GM12878 (cell line): Measurements from ENCODE around the gene CHAC1. TPM values are rescaled to one million over a fixed set of nuclear protein-coding genes. Genes with fewer than 3 reads are reported as not detected.

ENCODE experiments used
- ATAC-seq: fragments of 200-7000 bp; cut with Tn5 transposase; 3 replicates; pipeline ENCODE4 v1.9.1; 2020; ENCODE audit warnings: mild to moderate bottlenecking, moderate library complexity
- BruUV-seq: library from RNA; stranded (reverse); fragments of 400-500 nt; replicated peaks from 2 replicates; lab custom pipeline; 2021; lab: Mats Ljungman, UMichigan
- CTCF ChIA-PET: fragments of 300-600 bp; sonication (Branson Sonifier 250); formaldehyde crosslinking; extraction: SDS; loops from one replicate; lab custom pipeline; 2021; ENCODE audit warnings: inconsistent platforms; lab: Yijun Ruan, JAX
- POLR2A ChIA-PET: fragments of 350-600 bp; formaldehyde crosslinking; extraction: SDS; loops from one replicate; lab custom pipeline; 2021; ENCODE audit warnings: inconsistent platforms; lab: Charles Lee
- RAD21 ChIA-PET: fragments of 300-600 bp; sonication (Branson Sonifier 250); formaldehyde crosslinking; loops from one replicate; lab custom pipeline; 2023; ENCODE audit warnings: antibody characterized with exemption; ENCODE audit not compliant: unreplicated experiment; lab: Charles Lee
- SMC1A ChIA-PET: fragments of 300-600 bp; sonication (Branson Sonifier 250); formaldehyde crosslinking; loops from one replicate; lab custom pipeline; 2023; ENCODE audit not compliant: unreplicated experiment, uncharacterized antibody; lab: Charles Lee
- DNase-seq: peaks from one replicate; pipeline ENCODE4 v3.0.0-alpha.2; 2011; ENCODE audit warnings: low read depth, low spot score
- FAIRE-seq: peaks from 3 replicates; lab custom pipeline; 2011; peaks lifted over from hg19 to GRCh38; lab: Jason Lieb, UNC
- H2AFZ ChIP-seq: 2 replicates; pipeline ENCODE4 v1.6.0; 2011; ENCODE audit warnings: low read depth, low read length, control low read depth; ENCODE audit not compliant: control insufficient read depth
- H3K27ac ChIP-seq: 2 replicates; pipeline ENCODE4 v1.5.1; 2011; ENCODE audit warnings: control low read depth; ENCODE audit not compliant: control insufficient read depth, insufficient read depth
- H3K27me3 ChIP-seq, 2 experiments: replicated peaks in 1 of 2; 2 replicates each; pipeline versions ENCODE4 v1.6.0 to v1.6.1; 2011; ENCODE audit warnings: low read length in 1 of 2; ENCODE audit not compliant: control insufficient read depth in 2 of 2, insufficient read depth in 2 of 2
- H3K36me3 ChIP-seq, 2 experiments: 2 replicates each; pipeline ENCODE4 v1.5.1; 2011; ENCODE audit warnings: low read length in 1 of 2; ENCODE audit not compliant: control insufficient read depth in 2 of 2, insufficient read depth in 2 of 2
- H3K4me1 ChIP-seq: 2 replicates; pipeline ENCODE4 v1.6.1; 2011; ENCODE audit warnings: mild to moderate bottlenecking, low read length, moderate library complexity, mixed read lengths; ENCODE audit not compliant: control insufficient read depth, insufficient read depth
- H3K4me2 ChIP-seq: 2 replicates; pipeline ENCODE4 v1.6.0; 2011; ENCODE audit warnings: control low read depth; ENCODE audit not compliant: control insufficient read depth, insufficient read depth
- H3K4me3 ChIP-seq: fragments of 200-600 bp; sonication (generic); 2 replicates; pipeline ENCODE4 v1.5.1; 2016
- H3K79me2 ChIP-seq: 2 replicates; pipeline ENCODE4 v1.6.0; 2011; ENCODE audit warnings: low read length; ENCODE audit not compliant: control insufficient read depth, insufficient read depth
- H3K9ac ChIP-seq: 2 replicates; pipeline ENCODE4 v1.8.0; 2011; ENCODE audit warnings: low read length, control low read depth, mixed read lengths; ENCODE audit not compliant: control insufficient read depth, insufficient read depth
- H3K9me3 ChIP-seq: replicated peaks from 3 replicates; pipeline ENCODE4 v1.5.1; 2011; ENCODE audit warnings: mild to moderate bottlenecking, low read length; ENCODE audit not compliant: control insufficient read depth, insufficient read depth
- H4K20me1 ChIP-seq: 2 replicates; pipeline ENCODE4 v1.6.0; 2011; ENCODE audit not compliant: control insufficient read depth, insufficient read depth
- CBX5 ChIP-seq: sonication (generic); IDR thresholded peaks from 2 replicates; pipeline ENCODE4 v1.6.1; 2016; ENCODE audit warnings: low read depth, moderate library complexity, mild to moderate bottlenecking, inconsistent platforms
- CEBPB ChIP-seq, 2 experiments: fragments of 150-350 bp in 1 of 2; IDR thresholded peaks; 2 replicates each; pipeline ENCODE4 v1.6.1; 2012 to 2014; ENCODE audit warnings: low read depth in 2 of 2, low read length in 2 of 2, borderline replicate concordance in 1 of 2, inconsistent platforms in 1 of 2
- CUX1 ChIP-seq: IDR thresholded peaks from 2 replicates; pipeline ENCODE4 v1.6.1; 2012; ENCODE audit warnings: improper control_type of control experiment, low read depth, low read length; ENCODE audit not compliant: insufficient replicate concordance
- ETV6 ChIP-seq, 2 experiments: fragments of 450-650 bp in 1 of 2; IDR thresholded peaks in 1 of 2; conservative IDR thresholded peaks in 1 of 2; 2 replicates each; pipeline ENCODE4 v1.6.1; 2014; ENCODE audit warnings: antibody characterized with exemption in 1 of 2, borderline replicate concordance in 1 of 2, low read depth in 1 of 2, mild to moderate bottlenecking in 1 of 2, moderate library complexity in 1 of 2
- EZH2 ChIP-seq: IDR thresholded peaks from 2 replicates; pipeline ENCODE4 v1.6.1; 2012; ENCODE audit warnings: low read depth, mild to moderate bottlenecking, control low read depth, inconsistent platforms, low read length, borderline replicate concordance; ENCODE audit not compliant: control insufficient read depth
- FOS ChIP-seq: IDR thresholded peaks from 3 replicates; pipeline ENCODE4 v1.6.1; 2011; ENCODE audit warnings: borderline replicate concordance; ENCODE audit not compliant: insufficient read length; ENCODE audit errors: extremely low read depth
- IRF3 ChIP-seq: fragments of 450-650 bp; IDR thresholded peaks from 2 replicates; pipeline ENCODE4 v1.6.1; 2014; ENCODE audit warnings: mild to moderate bottlenecking
- JUNB ChIP-seq: IDR thresholded peaks from 2 replicates; pipeline ENCODE4 v1.6.1; 2016; ENCODE audit warnings: antibody characterized with exemption, mild to moderate bottlenecking
- MYB ChIP-seq: fragments of 150-350 bp; IDR thresholded peaks from 2 replicates; pipeline ENCODE4 v1.6.1; 2014; ENCODE audit warnings: mild to moderate bottlenecking, low read depth, low read length, borderline replicate concordance
- POU2F2 ChIP-seq: IDR thresholded peaks from 3 replicates; pipeline ENCODE4 v1.6.1; 2011; ENCODE audit warnings: low read depth, mild to moderate bottlenecking, low read length, borderline replicate concordance
- TARDBP ChIP-seq: IDR thresholded peaks from 2 replicates; pipeline ENCODE4 v1.6.1; 2016; ENCODE audit warnings: borderline replicate concordance
- TCF3 ChIP-seq: IDR thresholded peaks from 2 replicates; pipeline ENCODE4 v1.6.1; 2012; ENCODE audit warnings: low read depth, mild to moderate bottlenecking, low read length, borderline replicate concordance; ENCODE audit not compliant: insufficient read depth
- ZBED1 ChIP-seq: IDR thresholded peaks from 2 replicates; pipeline ENCODE4 v1.6.1; 2016; ENCODE audit warnings: borderline replicate concordance
- WGBS: methylation state at CpG from one replicate; pipeline ENCODE4 v1.1.6; 2016; ENCODE audit warnings: low lambda C conversion rate; ENCODE audit not compliant: insufficient replicate concordance, insufficient coverage; ENCODE audit errors: missing lambda C conversion rate; 5-methylcytosine and 5-hydroxymethylcytosine counted together
- in situ Hi-C: fragments of 300-500 bp; cut with MboI; formaldehyde crosslinking; loops from 9 replicates; pipeline ENCODE4 v1.14.3; 2018; ENCODE audit warnings: mixed read lengths
- intact Hi-C: fragments of 100-400 bp; cut with micrococcal nuclease; formaldehyde crosslinking; loops from one replicate; pipeline ENCODE4 v1.14.2; 2022; ENCODE audit not compliant: unreplicated experiment
- polyA plus RNA-seq, 11 experiments: library from polyadenylated mRNA; depleted of rRNA in 4 of 11; unstranded in 6 of 11; stranded (reverse) in 5 of 11; fragments of >200 nt; fragmentation: Nextera tagmentation in 4 of 11; fragmentation: Illumina TruSeq in 1 of 11; extraction: Ambion mirVana in 4 of 11; extraction: Trizol in 1 of 11; gene quantifications; 1 replicate in 1 of 11; 2 replicates in 10 of 11; pipeline versions ENCODE4 v1.2.1 to v1.2.3, GENCODE V29; 2011 to 2016; ENCODE audit warnings: inconsistent platforms in 2 of 11, missing spikeins in 2 of 11, low read depth in 1 of 11
- total RNA-seq, 4 experiments: library from RNA; depleted of rRNA in 3 of 4; stranded (reverse); fragments of >200 nt in 3 of 4; fragmentation: Illumina TruSeq in 1 of 4; extraction: Trizol in 1 of 4; gene quantifications; 2 replicates each; pipeline versions ENCODE4 v1.2.1 to v1.2.3, GENCODE V29; 2013 to 2021

The CHAC1 gene
- total and polyA plus RNA-seq, 10 of the 15 experiments (the other 5 are each of a cell fraction or from before 2014, with no cell fraction given) = 0.37 to 5.9 (median 3.3) TPM

- intact Hi-C loops = loop anchor here (5.0 kb wide), 2 partner anchors 36 to 79 kb away; no protein-coding TSS in a partner anchor
- no peak overlapping the region for H3K27ac ChIP-seq
- ChIA-PET CTCF (interaction anchor here (0.6 to 5.2 kb wide), 17 partner anchors 10 to 243 kb away, joined by 3 to 80 read pairs (median 10); partner anchors contain the start of genes CHAC1 and DLL4), SMC1A (interaction anchor here (1.2 to 4.1 kb wide), 7 partner anchors 9 to 241 kb away, joined by 3 to 28 read pairs (median 16); partner anchors contain the start of gene DLL4), POLR2A (interaction anchor here (0.5 to 3.5 kb wide), 4 partner anchors 9 to 350 kb away, joined by 3 to 20 read pairs (median 7); partner anchors contain the start of gene CHAC1), RAD21 (interaction anchor here (1.1 to 4.1 kb wide), 7 partner anchors 8 to 390 kb away, joined by 3 to 36 read pairs (median 5); partner anchors contain the start of genes NUSAP1 and OIP5)
- no peak for ATAC-seq
- no peaks in the 10 kb centered on the region for H3K9me3 ChIP-seq
- H3K36me3 ChIP-seq = no peaks in the 10 kb centered on the region
- FAIRE-seq = peak; percentile 35
- peak overlapping the region; percentile 99 for H3K4me2 ChIP-seq
- no peaks in the 10 kb centered on the region for H3K27me3 ChIP-seq
- no peaks in the 10 kb centered on the region for H3K79me2 ChIP-seq
- H4K20me1 ChIP-seq = no peaks in the 10 kb centered on the region
- WGBS = 89% methylated on average over 12 of the region's 12 CpGs
- no TSS peak for BruUV-seq
- H3K4me1 ChIP-seq = peaks cover 23% of the 10 kb centered on the region
- H2AFZ ChIP-seq = no peak overlapping the region
- no peak for DNase-seq
- H3K4me3 ChIP-seq = peak overlapping the region; percentile 73
- in situ Hi-C loops = no loop called here
- TF ChIP-seq CEBPB (IDR thresholded peaks at IDR 0.05; ENCODE audit: borderline replicate concordance in 1 of 2, low read depth in 2 of 2, low read length in 2 of 2) (no peak), CUX1 (no peak), MYB (no peak), EZH2 (no peak), FOS (no peak), ZBED1 (no peak), TARDBP (no peak), ETV6 (conservative IDR thresholded peaks at IDR 0.05 in 1 of 2, IDR thresholded peaks at IDR 0.05 in 1 of 2; ENCODE audit: borderline replicate concordance in 1 of 2, low read depth in 1 of 2) (no peak), CBX5 (no peak), POU2F2 (no peak), IRF3 (no peak), TCF3 (no peak), JUNB (no peak)
- H3K9ac ChIP-seq = no peak overlapping the region
Measured at GRCh38 chr15:40942878-40943277, 10.4 kb upstream of the CHAC1 start.
